Measurements from ENCODE around the gene HAUS5.
A peak's percentile ranks its signal among the peaks of the same experiment; 100 is the strongest.

Gene HAUS5

DNA sequence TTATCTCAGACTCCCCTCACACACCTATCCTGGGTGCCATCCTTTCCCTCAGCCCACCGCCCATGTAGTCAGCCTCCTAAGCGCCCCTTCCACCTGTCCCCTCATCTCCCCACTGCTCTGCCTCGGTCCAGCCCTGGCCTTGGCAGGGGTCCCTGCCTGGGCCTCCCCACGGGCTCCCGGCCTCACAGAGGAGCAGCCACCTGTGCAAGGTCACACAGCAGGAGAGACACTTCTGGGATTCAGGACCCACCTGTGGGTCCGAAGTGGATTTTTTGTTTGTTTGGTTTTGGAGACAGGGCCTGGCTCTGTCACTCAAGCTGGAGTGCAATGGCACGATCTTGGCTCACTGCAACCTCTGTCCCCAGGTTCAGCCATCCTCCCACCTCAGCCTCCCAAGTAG, 53.1 kb downstream of the HAUS5 start:
- FAIRE-seq (no peak), DNase-seq (ENCODE audit: insufficient read length) (no peak)
- no peak for TF ChIP-seq POLR2A (IDR thresholded peaks at IDR 0.05; ENCODE audit: low read depth, low read length)
- TF ChIP-seq TAF1 (IDR thresholded peaks at IDR 0.05; ENCODE audit: borderline replicate concordance, low read depth, low read length), result no peak
- TF ChIP-seq POLR2AphosphoS5 (IDR thresholded peaks at IDR 0.05; ENCODE audit: low read depth, low read length), result no peak

DNA sequence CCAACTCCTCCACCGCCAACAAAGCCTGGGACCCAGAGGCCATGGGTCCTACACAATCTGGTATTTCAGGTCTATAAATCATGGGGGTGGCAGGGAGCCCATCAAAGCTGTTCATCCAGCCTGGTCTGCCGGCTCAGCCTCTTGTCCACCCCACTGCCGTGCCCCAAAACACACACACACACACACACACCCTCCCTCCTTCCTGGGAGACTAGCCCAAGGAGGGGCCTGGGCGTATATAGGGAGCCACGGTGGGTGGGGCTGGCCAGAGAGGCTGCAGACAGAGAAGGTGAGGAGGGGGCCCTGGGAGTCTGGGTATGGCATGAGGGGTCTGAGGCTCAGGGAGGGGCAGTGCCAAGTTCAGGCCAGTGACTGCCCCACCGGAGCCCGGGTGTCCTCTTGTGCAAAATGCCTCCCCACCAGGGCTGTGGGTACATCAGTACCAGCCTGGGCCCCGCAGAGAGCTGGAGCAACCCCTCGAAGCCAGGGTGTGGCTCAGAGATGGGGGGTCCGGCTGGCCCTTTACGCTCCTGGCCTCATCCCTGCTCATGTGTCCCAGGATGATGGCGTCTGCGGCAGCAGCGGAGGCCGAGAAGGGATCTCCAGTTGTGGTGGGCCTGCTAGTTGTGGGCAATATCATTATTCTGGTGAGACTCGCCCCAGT, 53.8 kb downstream of the HAUS5 start, which contains the start of gene UPK1A:
TSS of gene UPK1A (plus strand) at position 267 of the 663 bp plus-strand sequence. CDS start at position 563, 296 bp downstream.
- FAIRE-seq (no peak), DNase-seq (ENCODE audit: insufficient read length) (no peak)
- TF ChIP-seq POLR2AphosphoS5 (IDR thresholded peaks at IDR 0.05; ENCODE audit: low read depth, low read length), result no peak
- no peak for TF ChIP-seq POLR2A (IDR thresholded peaks at IDR 0.05; ENCODE audit: low read depth, low read length)
- TF ChIP-seq TAF1 (IDR thresholded peaks at IDR 0.05; ENCODE audit: borderline replicate concordance, low read depth, low read length), result no peak

DNA sequence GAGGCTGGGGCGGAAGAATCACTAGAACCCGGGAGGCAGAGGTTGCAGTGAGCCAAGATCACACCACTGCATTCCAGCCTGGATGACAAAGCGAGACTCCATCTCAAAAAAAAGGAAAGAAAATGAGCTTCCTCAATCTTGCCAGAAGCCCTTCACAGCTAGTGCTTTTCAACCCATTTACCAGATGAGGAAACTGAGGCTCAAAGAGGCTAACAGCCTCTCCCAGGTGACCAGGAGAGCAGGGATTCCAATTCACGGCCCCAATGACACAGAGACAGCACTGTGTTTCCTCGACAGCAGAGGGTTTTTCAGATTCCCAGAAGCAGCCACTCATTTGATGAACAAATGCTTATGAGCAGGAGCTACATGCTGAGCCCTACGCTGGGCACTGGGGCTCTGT, 57.0 kb downstream of the HAUS5 start:
- TF ChIP-seq POLR2AphosphoS5 (IDR thresholded peaks at IDR 0.05; ENCODE audit: low read depth, low read length) (no peak), TAF1 (IDR thresholded peaks at IDR 0.05; ENCODE audit: borderline replicate concordance, low read depth, low read length) (no peak), POLR2A (IDR thresholded peaks at IDR 0.05; ENCODE audit: low read depth, low read length) (no peak)
- DNase-seq (ENCODE audit: insufficient read length), result no peak
- FAIRE-seq, result no peak

DNA sequence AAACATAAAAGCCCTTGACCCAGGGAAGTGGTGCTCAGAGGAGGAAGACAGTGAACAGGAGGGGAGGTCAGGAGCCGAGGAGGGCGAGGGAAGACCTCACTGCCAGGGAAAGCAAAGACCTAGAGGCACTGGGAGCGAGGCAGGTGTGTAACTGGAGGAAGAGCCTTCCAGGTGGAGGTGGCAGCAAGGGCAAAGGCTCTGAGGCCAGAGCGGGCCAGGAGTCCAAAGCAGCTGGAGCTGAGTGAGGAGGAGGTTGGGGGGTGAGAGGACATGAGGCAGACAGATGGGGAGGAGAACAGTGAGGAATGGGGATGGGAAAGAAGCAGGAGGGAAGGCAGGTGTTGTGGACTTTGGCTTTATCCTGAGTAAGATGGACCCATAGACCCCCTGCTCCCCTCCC, 57.4 kb downstream of the HAUS5 start:
- DNase-seq (ENCODE audit: insufficient read length) (no peak), FAIRE-seq (no peak)
- TF ChIP-seq POLR2AphosphoS5 (IDR thresholded peaks at IDR 0.05; ENCODE audit: low read depth, low read length) (no peak), POLR2A (IDR thresholded peaks at IDR 0.05; ENCODE audit: low read depth, low read length) (no peak), TAF1 (IDR thresholded peaks at IDR 0.05; ENCODE audit: borderline replicate concordance, low read depth, low read length) (no peak)

DNA sequence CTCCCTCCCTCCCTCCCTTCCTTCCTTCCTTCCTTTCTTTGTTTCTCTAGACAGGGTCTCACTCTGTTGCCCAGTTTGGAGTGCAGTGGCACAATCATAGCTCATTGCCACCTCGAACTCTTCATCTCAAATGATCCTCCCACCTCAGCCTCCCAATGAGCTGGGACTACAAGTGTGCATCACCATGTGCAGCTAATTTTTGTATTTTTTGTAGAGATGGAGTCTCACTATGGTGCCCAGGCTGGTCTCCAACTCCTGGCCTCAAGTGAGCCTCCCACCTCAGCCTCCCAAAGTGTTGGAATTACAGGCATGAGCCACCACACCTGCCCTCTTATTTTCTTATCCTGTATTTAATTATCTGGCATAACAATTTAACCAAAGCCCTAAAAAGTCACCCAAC, 58.2 kb downstream of the HAUS5 start:
- TF ChIP-seq POLR2A (IDR thresholded peaks at IDR 0.05; ENCODE audit: low read depth, low read length) (no peak), POLR2AphosphoS5 (IDR thresholded peaks at IDR 0.05; ENCODE audit: low read depth, low read length) (no peak), TAF1 (IDR thresholded peaks at IDR 0.05; ENCODE audit: borderline replicate concordance, low read depth, low read length) (no peak)
- FAIRE-seq (no peak), DNase-seq (ENCODE audit: insufficient read length) (no peak)

DNA sequence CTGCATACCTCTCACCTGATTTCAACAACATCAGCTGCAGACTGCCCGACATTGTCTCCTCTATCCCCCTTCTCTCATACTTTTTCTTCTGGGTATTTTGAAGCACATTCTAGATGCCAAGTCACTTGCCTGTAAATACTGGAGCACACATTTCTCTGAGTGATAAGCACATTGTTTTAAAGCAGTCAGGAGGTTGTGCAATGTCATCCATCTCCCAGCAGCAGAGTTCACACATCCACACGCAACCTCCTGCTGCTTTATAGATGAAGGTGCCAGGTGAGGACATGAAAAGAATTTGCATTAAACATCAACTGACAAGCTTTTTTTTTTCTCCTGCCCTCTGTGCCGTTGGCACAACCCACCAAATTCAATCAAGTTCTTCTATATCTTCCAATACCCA, 59.3 kb downstream of the HAUS5 start:
- TF ChIP-seq POLR2AphosphoS5 (IDR thresholded peaks at IDR 0.05; ENCODE audit: low read depth, low read length), result no peak
- no peak for TF ChIP-seq POLR2A (IDR thresholded peaks at IDR 0.05; ENCODE audit: low read depth, low read length)
- no peak for TF ChIP-seq TAF1 (IDR thresholded peaks at IDR 0.05; ENCODE audit: borderline replicate concordance, low read depth, low read length)
- FAIRE-seq, result no peak

DNA sequence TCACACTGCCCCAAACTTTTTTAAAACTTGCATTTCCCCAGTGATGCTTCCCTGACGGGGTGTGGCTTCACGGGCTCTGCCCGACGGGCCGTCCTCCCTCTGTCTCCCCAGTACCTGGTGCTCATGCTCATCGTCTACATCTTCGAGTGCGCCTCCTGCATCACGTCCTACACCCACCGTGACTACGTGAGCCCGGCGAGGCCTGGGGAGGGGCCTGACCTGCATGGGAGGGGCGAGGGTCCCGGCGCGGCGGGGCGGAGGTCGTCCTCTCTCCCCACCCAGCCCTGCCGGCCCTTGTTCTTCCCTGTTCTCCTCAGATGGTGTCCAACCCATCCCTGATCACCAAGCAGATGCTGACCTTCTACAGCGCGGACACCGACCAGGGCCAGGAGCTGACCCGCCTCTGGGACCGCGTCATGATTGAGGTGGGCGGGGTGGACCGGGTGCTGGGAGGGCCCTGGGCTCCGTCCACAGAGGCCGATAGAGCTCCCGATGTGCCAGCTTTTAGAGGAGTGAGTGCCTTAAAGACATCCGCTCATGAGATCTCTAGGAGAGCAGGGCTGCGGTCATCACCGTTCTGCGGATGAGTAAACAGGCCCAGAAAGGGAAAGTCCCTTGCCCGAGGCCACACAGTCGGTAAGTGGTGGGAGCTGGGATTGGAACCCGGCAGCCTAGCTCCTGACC, 60.7 kb downstream of the HAUS5 start:
- FAIRE-seq, result peak; percentile 82

More for the DNA sequence above, 59.3 kb downstream of the HAUS5 start:
- no peak for DNase-seq (ENCODE audit: insufficient read length)

More for the DNA sequence above, 60.7 kb downstream of the HAUS5 start:
- peak; percentile 49 for DNase-seq (ENCODE audit: insufficient read length)
- no peak for TF ChIP-seq POLR2AphosphoS5 (IDR thresholded peaks at IDR 0.05; ENCODE audit: low read depth, low read length)
- no peak for TF ChIP-seq TAF1 (IDR thresholded peaks at IDR 0.05; ENCODE audit: borderline replicate concordance, low read depth, low read length)
- no peak for TF ChIP-seq POLR2A (IDR thresholded peaks at IDR 0.05; ENCODE audit: low read depth, low read length)
